HPDE6-E6E7 (cell line): ENCODE results near the gene NCKAP5.
"Not testable (repeated sequence)": the region's sequence is repeated elsewhere in the genome, so short reads cannot be mapped to it uniquely, and the experiment has no call there.

ENCODE experiments used
- DNase-seq: peaks from one replicate; pipeline ENCODE4 v3.0.0; 2011; ENCODE audit warnings: missing footprints; ENCODE audit errors: extremely low spot score

Gene NCKAP5

GRCh38 chr2:132720393-132720792 lies 847.9 kb downstream of the NCKAP5 start:
- DNase-seq, result no peak

- DNase-seq, result no peak
These were observed 848.8 kb downstream of the NCKAP5 start for GRCh38 chr2:132719480-132719879.

GRCh38 chr2:132716954-132717353 lies 851.3 kb downstream of the NCKAP5 start:
- no peak for DNase-seq

- no peak for DNase-seq
These were observed 852.6 kb downstream of the NCKAP5 start for GRCh38 chr2:132715386-132716351.

GRCh38 chr2:132703396-132703795 lies 864.9 kb downstream of the NCKAP5 start:
- no peak for DNase-seq

GRCh38 chr2:132701810-132702209 lies 866.5 kb downstream of the NCKAP5 start:
- no peak for DNase-seq

- DNase-seq, result not testable (repeated sequence)
These were observed 868.5 kb downstream of the NCKAP5 start for GRCh38 chr2:132699802-132700201.

GRCh38 chr2:132698347-132698746 lies 869.9 kb downstream of the NCKAP5 start:
- not testable (repeated sequence) for DNase-seq

- no peak for DNase-seq
These were observed 870.6 kb downstream of the NCKAP5 start for GRCh38 chr2:132697556-132698205.

GRCh38 chr2:132692816-132693215 lies 875.4 kb downstream of the NCKAP5 start:
- no peak for DNase-seq

GRCh38 chr2:132691556-132691955 lies 876.7 kb downstream of the NCKAP5 start:
- no peak for DNase-seq

- DNase-seq, result no peak
These were observed 877.5 kb downstream of the NCKAP5 start for GRCh38 chr2:132690664-132691303.

- DNase-seq, result no peak
These were observed 886.5 kb downstream of the NCKAP5 start for GRCh38 chr2:132681766-132682165.

- no peak for DNase-seq
These were observed 887.7 kb downstream of the NCKAP5 start for GRCh38 chr2:132680544-132680943.

- no peak for DNase-seq
These were observed 889.8 kb downstream of the NCKAP5 start for GRCh38 chr2:132678483-132678882.

- DNase-seq, result no peak
These were observed 890.6 kb downstream of the NCKAP5 start for GRCh38 chr2:132677661-132678060.

- DNase-seq, result no peak
These were observed 891.3 kb downstream of the NCKAP5 start for GRCh38 chr2:132676999-132677398.

GRCh38 chr2:132671151-132671835 lies 897.0 kb downstream of the NCKAP5 start:
- no peak for DNase-seq

- DNase-seq, result no peak
These were observed 897.6 kb downstream of the NCKAP5 start for GRCh38 chr2:132670496-132671150.

GRCh38 chr2:132669908-132670495 lies 898.3 kb downstream of the NCKAP5 start, which contains the start of gene LYPD1:
LYPD1 (minus strand) TSS chr2:132670205; CDS start chr2:132669932, 273 bp downstream.
- DNase-seq, result no peak
